Breast epithelium (tissue), 3 donors: ENCODE data around the gene RABGAP1L.

Experiments
- POLR2A ChIP-seq: fragments of 450-650 bp; IDR thresholded peaks from one replicate; pipeline ENCODE4 v1.6.1; 2016; ENCODE audit warnings: antibody characterized with exemption, mild to moderate bottlenecking, moderate library complexity
- TF ChIP-seq, protein P1 (sequence below), 3 donors: fragments of 450-650 bp; IDR thresholded peaks; one replicate each; pipeline ENCODE4 v1.5.1; 2016 to 2017; ENCODE audit warnings: antibody characterized with exemption in 3 of 3, mild to moderate bottlenecking in 3 of 3, moderate library complexity in 3 of 3

DNA sequence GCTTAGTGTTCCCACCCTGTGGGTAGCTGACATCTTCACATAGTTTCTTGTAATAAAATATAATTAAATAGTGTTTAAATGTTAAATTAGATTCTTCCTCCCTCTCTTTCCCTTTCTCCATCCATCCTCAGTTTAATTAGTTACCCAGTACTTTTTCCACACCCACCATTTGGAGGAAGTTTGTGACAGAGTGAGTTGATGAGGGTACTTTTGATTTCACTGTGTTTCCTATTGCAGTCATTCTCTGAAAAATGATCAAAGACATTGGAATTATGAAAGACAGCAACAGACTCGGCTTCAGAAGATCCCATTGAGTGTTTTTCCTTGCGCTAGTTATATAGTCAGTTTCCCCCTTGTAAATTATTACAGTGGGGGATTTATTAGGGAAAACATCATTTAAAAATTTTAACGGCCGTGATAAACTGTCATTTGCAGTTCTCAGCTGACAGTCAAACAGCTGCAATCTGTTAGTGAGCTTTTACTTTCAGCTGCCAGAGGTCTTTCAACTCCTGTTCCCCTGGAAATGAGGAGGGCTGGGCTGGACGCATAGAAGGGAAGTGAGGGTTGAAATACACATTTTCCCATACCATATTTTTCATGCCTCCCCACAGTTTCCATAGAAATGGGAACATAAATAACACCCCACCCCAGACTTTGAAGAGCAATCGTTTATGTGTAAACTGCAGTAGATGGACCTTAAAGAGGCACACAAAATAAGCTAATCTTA is 779.1 kb downstream of the RABGAP1L start:
- TF ChIP-seq POLR2A, result no peak
- TF ChIP-seq, protein P1, sequence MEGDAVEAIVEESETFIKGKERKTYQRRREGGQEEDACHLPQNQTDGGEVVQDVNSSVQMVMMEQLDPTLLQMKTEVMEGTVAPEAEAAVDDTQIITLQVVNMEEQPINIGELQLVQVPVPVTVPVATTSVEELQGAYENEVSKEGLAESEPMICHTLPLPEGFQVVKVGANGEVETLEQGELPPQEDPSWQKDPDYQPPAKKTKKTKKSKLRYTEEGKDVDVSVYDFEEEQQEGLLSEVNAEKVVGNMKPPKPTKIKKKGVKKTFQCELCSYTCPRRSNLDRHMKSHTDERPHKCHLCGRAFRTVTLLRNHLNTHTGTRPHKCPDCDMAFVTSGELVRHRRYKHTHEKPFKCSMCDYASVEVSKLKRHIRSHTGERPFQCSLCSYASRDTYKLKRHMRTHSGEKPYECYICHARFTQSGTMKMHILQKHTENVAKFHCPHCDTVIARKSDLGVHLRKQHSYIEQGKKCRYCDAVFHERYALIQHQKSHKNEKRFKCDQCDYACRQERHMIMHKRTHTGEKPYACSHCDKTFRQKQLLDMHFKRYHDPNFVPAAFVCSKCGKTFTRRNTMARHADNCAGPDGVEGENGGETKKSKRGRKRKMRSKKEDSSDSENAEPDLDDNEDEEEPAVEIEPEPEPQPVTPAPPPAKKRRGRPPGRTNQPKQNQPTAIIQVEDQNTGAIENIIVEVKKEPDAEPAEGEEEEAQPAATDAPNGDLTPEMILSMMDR (IDR thresholded peaks at IDR 0.05), result no peak
